OCI-LY3 (cell line): ENCODE data around the gene NOS1AP.

ENCODE experiments used
- H2AFZ ChIP-seq: fragments of 200-600, 300-600 bp; shearing (Covaris generic); 2 replicates; pipeline ENCODE4 v1.6.0; 2014; ENCODE audit warnings: antibody characterized with exemption, low read depth, low read length
- H3K27ac ChIP-seq: fragments of 200-600, 300-600 bp; sonication (generic); 2 replicates; pipeline ENCODE4 v1.5.1; 2014; ENCODE audit warnings: mild to moderate bottlenecking, low read length, moderate library complexity, mixed read lengths
- H3K27me3 ChIP-seq: fragments of 200-600, 300-600 bp; sonication (generic); 2 replicates; pipeline ENCODE4 v1.6.1; 2014; ENCODE audit warnings: low read depth, low read length, mixed read lengths
- H3K36me3 ChIP-seq: fragments of 200-600, 300-600 bp; sonication (generic); replicated peaks from 2 replicates; pipeline ENCODE3; 2014; ENCODE audit warnings: low read depth, low read length, mixed read lengths
- H3K4me1 ChIP-seq: fragments of 300-600, 200-600 bp; sonication (generic); 2 replicates; pipeline ENCODE4 v1.6.1; 2014; ENCODE audit warnings: low read length, mixed read lengths
- H3K4me2 ChIP-seq: fragments of 200-600, 300-600 bp; sonication (generic); 2 replicates; pipeline ENCODE4 v1.6.1; 2014; ENCODE audit warnings: low read length, mixed read lengths
- H3K4me3 ChIP-seq: fragments of 300-600, 200-600 bp; sonication (generic); 2 replicates; pipeline ENCODE4 v1.5.1; 2014; ENCODE audit warnings: antibody characterized with exemption, mild to moderate bottlenecking, low read length, moderate library complexity
- H3K79me2 ChIP-seq: fragments of 300-600, 200-600 bp; shearing (Covaris generic); 2 replicates; pipeline ENCODE4 v1.6.1; 2014; ENCODE audit warnings: mild to moderate bottlenecking, low read length, mixed read lengths
- H3K9ac ChIP-seq: fragments of 300-600, 200-600 bp; shearing (Covaris generic); 2 replicates; pipeline ENCODE4 v1.6.0; 2014; ENCODE audit warnings: mild to moderate bottlenecking, low read length, moderate library complexity
- H3K9me3 ChIP-seq: fragments of 200-600, 300-600 bp; shearing (Covaris generic); 2 replicates; pipeline ENCODE4 v1.6.1; 2014; ENCODE audit warnings: low read length, mixed read lengths; ENCODE audit not compliant: insufficient read depth
- H4K20me1 ChIP-seq: fragments of 200-600, 300-600 bp; sonication (generic); 2 replicates; pipeline ENCODE4 v1.6.1; 2016; ENCODE audit warnings: low read length, mixed read lengths; ENCODE audit not compliant: insufficient read depth
- EZH2phosphoT487 ChIP-seq: fragments of 200-600 bp; shearing (Covaris generic); IDR thresholded peaks from 2 replicates; pipeline ENCODE4 v1.6.1; 2018; ENCODE audit warnings: antibody characterized with exemption, mixed run types, low read depth
- TF ChIP-seq, protein P1 (sequence below): fragments of 200-600, 300-600 bp; sonication (generic); IDR thresholded peaks from 2 replicates; pipeline ENCODE4 v1.5.1; 2014; ENCODE audit warnings: antibody characterized with exemption, low read length, low read depth

The NOS1AP gene

DNA sequence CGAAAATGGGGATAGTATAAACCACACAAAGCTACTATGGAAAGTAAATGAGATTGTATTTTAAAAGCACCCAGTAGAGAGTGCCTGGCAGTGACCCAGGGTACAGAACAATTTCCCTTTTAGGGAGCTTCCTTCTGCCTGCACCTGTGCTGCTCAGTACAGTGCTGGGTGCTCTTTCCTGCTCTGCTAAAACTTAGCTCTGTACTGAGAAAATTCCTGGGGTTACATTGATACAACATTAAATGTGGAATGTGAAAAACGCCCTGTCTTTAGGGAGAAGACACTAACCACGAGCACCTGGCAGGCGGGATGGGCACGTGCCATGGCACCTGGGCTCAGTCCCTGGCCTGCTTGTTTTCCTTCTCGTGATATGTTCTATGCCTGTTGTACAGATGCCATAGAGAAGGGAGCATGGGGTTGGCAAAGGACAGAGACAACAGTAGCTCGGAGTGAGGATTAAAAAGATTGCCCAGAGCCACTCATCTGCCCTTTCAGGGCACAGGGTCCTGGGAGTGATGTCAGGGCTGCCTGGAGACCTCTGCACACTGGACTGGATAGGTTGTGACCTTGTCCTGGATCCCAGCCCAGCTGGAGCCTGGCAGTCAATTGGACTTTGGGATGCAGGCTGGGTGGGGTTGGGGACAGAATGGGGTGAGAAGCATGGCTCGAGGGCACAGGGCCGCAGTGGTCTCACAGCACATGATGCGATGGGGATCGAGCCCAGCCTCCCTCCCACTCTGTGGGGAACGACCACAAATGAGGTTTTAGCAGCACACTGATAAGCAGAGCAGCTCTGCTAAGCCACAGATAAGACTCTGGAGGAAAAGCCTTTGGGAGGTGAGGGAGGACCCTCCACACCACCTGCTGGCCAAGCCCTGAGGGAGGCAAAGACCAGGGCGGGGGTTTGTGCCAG lies 302.9 kb downstream of the NOS1AP start:
- Histone ChIP-seq H3K4me3 (no peak overlapping the region), H3K4me2 (no peak overlapping the region), H3K27ac (no peak overlapping the region), H4K20me1 (no peaks in the 10 kb centered on the region), H3K9ac (no peak overlapping the region), H3K36me3 (no peaks in the 10 kb centered on the region), H3K27me3 (peaks cover 51% of the 10 kb centered on the region), H3K4me1 (no peaks in the 10 kb centered on the region), H3K9me3 (no peaks in the 10 kb centered on the region), H2AFZ (no peak overlapping the region), H3K79me2 (no peaks in the 10 kb centered on the region)
- TF ChIP-seq, protein P1, sequence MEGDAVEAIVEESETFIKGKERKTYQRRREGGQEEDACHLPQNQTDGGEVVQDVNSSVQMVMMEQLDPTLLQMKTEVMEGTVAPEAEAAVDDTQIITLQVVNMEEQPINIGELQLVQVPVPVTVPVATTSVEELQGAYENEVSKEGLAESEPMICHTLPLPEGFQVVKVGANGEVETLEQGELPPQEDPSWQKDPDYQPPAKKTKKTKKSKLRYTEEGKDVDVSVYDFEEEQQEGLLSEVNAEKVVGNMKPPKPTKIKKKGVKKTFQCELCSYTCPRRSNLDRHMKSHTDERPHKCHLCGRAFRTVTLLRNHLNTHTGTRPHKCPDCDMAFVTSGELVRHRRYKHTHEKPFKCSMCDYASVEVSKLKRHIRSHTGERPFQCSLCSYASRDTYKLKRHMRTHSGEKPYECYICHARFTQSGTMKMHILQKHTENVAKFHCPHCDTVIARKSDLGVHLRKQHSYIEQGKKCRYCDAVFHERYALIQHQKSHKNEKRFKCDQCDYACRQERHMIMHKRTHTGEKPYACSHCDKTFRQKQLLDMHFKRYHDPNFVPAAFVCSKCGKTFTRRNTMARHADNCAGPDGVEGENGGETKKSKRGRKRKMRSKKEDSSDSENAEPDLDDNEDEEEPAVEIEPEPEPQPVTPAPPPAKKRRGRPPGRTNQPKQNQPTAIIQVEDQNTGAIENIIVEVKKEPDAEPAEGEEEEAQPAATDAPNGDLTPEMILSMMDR, result no peak
- no peak for TF ChIP-seq EZH2phosphoT487

DNA sequence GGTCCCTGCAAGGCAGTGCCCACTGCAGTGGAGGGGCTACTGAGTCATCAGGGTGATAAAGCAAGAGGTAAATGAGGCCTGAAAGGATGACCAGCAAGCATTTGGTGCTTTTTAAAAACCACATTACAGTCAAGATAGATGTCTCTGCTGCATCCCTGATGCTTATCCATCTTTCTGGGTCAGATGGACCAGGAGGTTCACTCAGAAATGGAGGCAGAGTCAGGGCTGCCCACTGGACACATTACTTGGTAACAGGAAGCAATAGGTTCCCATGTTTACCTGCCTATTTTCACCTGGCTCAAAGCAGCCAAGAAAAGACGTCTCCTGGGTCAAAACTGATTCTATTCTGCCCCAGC lies 303.6 kb downstream of the NOS1AP start:
- H3K27me3 ChIP-seq, result peaks cover 51% of the 10 kb centered on the region
- TF ChIP-seq EZH2phosphoT487, result no peak
- TF ChIP-seq, protein P1, result no peak
- no peak overlapping the region for H3K9ac ChIP-seq
- no peaks in the 10 kb centered on the region for H3K4me1 ChIP-seq
- no peak overlapping the region for H3K4me3 ChIP-seq
- H3K27ac ChIP-seq, result no peak overlapping the region
- no peaks in the 10 kb centered on the region for H3K9me3 ChIP-seq
- H3K79me2 ChIP-seq, result no peaks in the 10 kb centered on the region
- H4K20me1 ChIP-seq, result no peaks in the 10 kb centered on the region
- no peak overlapping the region for H3K4me2 ChIP-seq
- H2AFZ ChIP-seq, result no peak overlapping the region
- no peaks in the 10 kb centered on the region for H3K36me3 ChIP-seq

DNA sequence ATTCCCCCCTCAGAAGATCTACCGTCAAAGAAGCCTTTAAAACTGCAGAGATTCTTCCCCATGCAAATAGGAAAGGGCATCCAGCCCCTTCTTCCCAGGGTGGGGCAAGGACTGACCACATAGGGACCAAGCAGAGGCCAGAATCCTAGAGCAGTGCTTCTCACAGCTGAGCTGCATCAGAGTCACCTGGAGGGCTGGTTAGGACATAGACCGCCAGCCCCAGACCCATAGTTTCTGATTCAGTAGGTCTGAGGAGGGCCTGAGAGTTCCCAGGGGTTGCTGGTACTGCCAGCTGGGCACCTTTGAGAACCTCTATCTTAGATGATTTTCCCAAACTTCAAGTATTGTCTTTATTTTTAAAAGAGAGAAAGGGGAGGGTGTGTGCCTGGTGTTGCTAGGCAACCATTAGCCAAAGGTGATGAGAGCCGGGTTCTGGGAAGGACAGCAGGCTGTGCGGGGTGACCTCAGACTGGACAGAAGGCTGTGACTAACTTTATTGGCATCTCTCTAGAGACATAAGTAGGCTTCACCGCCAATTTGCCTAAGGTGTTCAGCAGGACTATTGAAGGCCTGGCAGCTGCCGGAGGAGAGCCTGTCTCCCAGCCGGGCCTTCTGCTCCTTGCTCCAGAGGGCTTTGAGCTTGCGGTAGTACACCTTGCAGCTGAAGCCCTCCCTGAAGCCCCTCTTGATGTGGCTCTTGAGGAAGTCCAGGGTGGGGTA lies 304.2 kb downstream of the NOS1AP start:
- Histone ChIP-seq H3K9ac (no peak overlapping the region), H3K27ac (no peak overlapping the region), H3K36me3 (no peaks in the 10 kb centered on the region), H3K4me3 (no peak overlapping the region), H3K79me2 (no peaks in the 10 kb centered on the region), H2AFZ (no peak overlapping the region), H3K4me2 (no peak overlapping the region), H3K4me1 (no peaks in the 10 kb centered on the region), H3K9me3 (no peaks in the 10 kb centered on the region), H3K27me3 (peaks cover 52% of the 10 kb centered on the region), H4K20me1 (no peaks in the 10 kb centered on the region)
- TF ChIP-seq EZH2phosphoT487, result no peak
- TF ChIP-seq, protein P1, result no peak

DNA sequence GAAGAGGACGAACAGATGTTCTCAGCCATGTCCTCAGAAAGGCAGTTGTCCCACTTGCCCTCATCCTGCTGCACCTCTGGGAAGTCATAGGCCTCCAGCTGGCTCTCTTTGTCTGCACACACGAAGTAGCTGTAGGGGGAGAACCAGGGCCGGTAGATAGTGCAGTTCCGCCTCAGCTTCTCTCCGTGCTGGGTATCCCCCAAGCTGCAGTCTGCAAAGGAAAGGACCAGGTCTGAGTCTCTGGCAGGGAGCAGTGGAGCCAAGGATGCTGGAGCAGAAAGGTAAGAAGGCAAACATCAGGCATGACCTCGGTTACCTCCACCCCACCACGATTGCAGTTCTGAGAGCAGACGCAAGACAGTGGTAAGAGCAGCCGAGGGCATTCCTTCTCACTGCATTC lies 304.9 kb downstream of the NOS1AP start:
- TF ChIP-seq, protein P1, result no peak
- no peak for TF ChIP-seq EZH2phosphoT487
- no peak overlapping the region for H3K9ac ChIP-seq
- no peak overlapping the region for H3K4me3 ChIP-seq
- no peaks in the 10 kb centered on the region for H4K20me1 ChIP-seq
- H3K9me3 ChIP-seq, result no peaks in the 10 kb centered on the region
- no peaks in the 10 kb centered on the region for H3K4me1 ChIP-seq
- H3K36me3 ChIP-seq, result no peaks in the 10 kb centered on the region
- no peak overlapping the region for H2AFZ ChIP-seq
- H3K27me3 ChIP-seq, result peaks cover 47% of the 10 kb centered on the region
- H3K27ac ChIP-seq, result no peak overlapping the region
- H3K4me2 ChIP-seq, result no peak overlapping the region
- no peaks in the 10 kb centered on the region for H3K79me2 ChIP-seq
